AG09309 (cell line): ENCODE results near the gene DLG2.

Source experiments
- DNase-seq: peaks from one replicate; pipeline ENCODE4 v3.0.0-alpha.2; 2010; ENCODE audit warnings: low read depth
- H3K4me3 ChIP-seq: 2 replicates; pipeline ENCODE4 v1.5.1; 2011; ENCODE audit warnings: mild to moderate bottlenecking, low read depth, low read length, moderate library complexity; ENCODE audit not compliant: control insufficient read depth
- TF ChIP-seq, protein P1 (sequence below): IDR thresholded peaks from 2 replicates; pipeline ENCODE4 v1.5.1; 2011; ENCODE audit warnings: mild to moderate bottlenecking, low read depth, low read length, inconsistent platforms; ENCODE audit not compliant: insufficient read depth, control insufficient read depth; ENCODE audit errors: missing control alignments

The DLG2 gene

DNA sequence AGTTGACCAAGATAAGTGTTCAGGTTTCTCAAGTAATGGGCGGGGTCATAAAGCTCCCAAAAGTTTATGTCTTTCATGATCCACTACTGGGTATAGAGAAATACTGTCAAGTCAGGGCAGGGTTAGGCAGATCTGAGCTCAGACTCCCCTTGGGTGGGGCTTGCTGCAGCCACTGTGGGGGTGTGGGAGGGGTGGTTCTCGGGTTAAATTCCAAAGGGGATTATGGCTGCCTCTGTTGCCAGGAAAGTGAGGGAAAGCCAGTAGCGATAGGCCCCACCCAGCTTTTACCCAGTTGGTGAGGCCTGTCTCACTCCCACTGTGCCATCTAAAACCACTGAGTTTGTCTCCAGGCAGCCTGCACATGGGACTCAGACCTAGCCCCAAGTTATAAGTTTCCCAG is 37.8 kb downstream of the DLG2 start:
- H3K4me3 ChIP-seq, result no peak overlapping the region
- TF ChIP-seq, protein P1, sequence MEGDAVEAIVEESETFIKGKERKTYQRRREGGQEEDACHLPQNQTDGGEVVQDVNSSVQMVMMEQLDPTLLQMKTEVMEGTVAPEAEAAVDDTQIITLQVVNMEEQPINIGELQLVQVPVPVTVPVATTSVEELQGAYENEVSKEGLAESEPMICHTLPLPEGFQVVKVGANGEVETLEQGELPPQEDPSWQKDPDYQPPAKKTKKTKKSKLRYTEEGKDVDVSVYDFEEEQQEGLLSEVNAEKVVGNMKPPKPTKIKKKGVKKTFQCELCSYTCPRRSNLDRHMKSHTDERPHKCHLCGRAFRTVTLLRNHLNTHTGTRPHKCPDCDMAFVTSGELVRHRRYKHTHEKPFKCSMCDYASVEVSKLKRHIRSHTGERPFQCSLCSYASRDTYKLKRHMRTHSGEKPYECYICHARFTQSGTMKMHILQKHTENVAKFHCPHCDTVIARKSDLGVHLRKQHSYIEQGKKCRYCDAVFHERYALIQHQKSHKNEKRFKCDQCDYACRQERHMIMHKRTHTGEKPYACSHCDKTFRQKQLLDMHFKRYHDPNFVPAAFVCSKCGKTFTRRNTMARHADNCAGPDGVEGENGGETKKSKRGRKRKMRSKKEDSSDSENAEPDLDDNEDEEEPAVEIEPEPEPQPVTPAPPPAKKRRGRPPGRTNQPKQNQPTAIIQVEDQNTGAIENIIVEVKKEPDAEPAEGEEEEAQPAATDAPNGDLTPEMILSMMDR, result no peak
- no peak for DNase-seq

DNA sequence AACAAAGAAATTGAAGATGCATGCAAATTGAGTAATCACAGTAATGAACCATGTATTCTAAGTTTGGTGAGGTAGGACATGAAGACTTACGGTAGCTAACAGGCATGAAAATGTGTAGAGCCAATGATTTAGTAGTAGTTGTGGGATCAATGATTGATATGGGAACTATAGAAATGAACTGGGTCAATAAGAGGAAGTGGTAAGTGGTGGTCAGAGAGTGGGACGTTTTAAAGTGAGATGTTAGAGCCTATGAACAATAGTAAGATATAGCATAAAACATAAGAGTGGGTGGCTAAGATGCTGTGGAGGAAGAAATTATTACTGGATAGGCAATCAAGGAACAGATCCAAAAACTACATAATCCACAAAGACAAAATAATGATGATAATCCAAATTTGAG is 45.0 kb downstream of the DLG2 start:
- TF ChIP-seq, protein P1, result no peak
- no peak for DNase-seq
- no peak overlapping the region for H3K4me3 ChIP-seq

DNA sequence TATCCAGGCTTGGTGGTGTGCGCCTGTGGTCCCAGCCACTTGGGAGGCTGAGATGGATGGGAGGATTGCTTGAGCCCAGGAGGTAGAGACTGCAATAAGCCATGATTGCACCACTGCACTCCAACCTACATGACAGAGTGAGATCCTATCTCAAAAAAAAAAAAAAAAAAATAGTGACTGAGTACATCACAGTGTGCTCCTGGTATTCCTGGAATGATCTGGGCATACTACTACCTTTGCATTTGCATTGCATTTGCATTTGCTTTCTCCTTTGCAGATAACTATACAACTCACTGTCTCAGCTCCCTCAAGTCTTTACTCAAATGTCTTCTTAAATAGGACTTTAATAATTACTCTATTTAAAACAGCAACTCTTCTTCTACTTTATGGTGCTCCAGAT is 51.8 kb downstream of the DLG2 start:
- no peak for DNase-seq
- TF ChIP-seq, protein P1, result no peak
- no peak overlapping the region for H3K4me3 ChIP-seq

DNA sequence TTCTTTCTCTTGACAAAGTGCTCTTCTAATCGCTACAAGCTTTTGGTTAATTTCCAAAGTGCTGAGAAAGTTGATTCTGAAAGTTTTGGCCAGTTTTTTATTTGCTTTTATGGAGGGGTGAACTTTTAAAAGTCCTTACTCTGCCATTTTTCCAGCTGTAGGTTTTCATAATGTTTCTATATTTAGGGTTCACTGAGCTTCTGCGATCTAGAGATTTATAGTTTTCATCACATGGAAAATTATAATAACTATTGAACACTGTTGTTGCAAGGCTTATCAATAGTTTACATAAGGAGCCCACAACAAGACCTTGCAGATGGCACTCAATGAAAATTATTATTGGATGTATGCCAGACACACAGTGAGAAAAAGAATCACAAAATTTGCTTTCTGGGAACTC is 55.1 kb downstream of the DLG2 start:
- H3K4me3 ChIP-seq, result no peak overlapping the region

DNA sequence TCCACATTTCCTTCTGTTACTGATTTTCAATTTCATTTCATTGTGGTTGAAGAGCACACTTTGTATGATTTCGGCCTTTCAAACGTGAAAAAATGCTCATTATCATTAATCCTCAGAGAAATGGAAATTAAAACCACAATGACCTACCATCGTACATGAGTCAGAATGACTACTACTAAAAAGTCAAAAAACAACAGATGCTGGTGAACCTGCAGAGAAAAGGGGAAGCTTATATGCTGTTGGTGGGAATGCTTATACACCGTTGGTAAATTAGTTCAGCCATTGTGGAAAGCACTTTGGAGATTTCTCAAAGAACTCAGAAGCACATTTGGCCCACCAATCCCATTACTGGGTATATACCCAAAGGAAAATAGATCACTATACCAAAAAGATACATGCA is 57.6 kb downstream of the DLG2 start:
- no peak for DNase-seq
- no peak overlapping the region for H3K4me3 ChIP-seq
- TF ChIP-seq, protein P1, result no peak

More for the DNA sequence above, 55.1 kb downstream of the DLG2 start:
- DNase-seq, result no peak
- TF ChIP-seq, protein P1, result no peak

DNA sequence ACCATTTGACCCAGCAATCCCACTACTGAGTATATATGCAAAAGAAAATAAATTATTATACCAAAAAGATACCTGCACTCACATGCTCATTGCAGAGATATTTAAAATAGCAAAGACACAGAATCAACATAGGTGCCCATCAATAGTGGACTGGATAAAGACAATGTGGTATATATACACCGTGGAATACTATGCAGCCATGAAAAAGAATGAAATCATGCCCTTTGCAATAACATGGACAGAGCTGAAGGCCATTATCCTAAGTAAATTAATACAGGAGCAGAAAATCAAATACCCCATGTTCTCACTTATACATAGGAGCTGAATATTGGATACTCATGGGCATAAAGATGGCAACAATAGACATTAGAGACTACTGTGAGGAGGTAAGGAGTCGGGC is 68.7 kb downstream of the DLG2 start:
- no peak overlapping the region for H3K4me3 ChIP-seq
- TF ChIP-seq, protein P1, result no peak
- no peak for DNase-seq

DNA sequence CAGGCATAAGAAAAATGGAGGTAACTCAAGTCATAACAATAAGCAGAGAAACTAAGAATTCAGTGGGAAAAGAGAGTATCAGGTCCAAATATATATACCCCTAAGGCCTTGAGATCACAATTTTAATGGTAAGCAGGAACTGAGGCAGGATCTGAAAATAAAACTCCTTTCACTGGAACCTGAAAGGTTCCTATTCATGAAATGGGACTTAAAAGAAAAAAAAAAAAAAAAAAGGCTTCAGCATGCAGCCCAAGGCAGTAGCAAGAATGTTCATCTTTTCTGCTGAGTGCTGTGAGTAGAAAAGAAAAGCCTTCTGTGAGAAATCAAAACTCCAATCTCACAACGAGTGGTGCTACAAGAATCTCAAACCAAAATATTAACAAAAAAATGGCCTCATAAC is 75.3 kb downstream of the DLG2 start:
- no peak overlapping the region for H3K4me3 ChIP-seq

More for the DNA sequence above, 75.3 kb downstream of the DLG2 start:
- TF ChIP-seq, protein P1, result no peak
- DNase-seq, result no peak
